Tibial artery (tissue), 4 donors: Measurements from ENCODE around the gene CAPN11.

Experiments
- DNase-seq, 2 donors: peaks; one replicate each; pipeline ENCODE4 v3.0.0-alpha.2; 2019
- H3K27ac ChIP-seq, 2 donors: fragments of 200-600 bp; sonication (generic) in 1 of 2; 1 replicate in 1 of 2; 2 replicates in 1 of 2; pipeline ENCODE4 v1.5.1; 2018 to 2019; ENCODE audit warnings: mild to moderate bottlenecking in 1 of 2
- H3K27me3 ChIP-seq, 2 donors: fragments of 200-600 bp; sonication (generic) in 1 of 2; one replicate each; pipeline versions ENCODE4 v1.5.1 to v1.6.0; 2016 to 2019
- H3K36me3 ChIP-seq, 3 donors: fragments of 200-600 bp; sonication (generic) in 2 of 3; one replicate each; pipeline ENCODE4 v1.5.1; 2016 to 2019; ENCODE audit warnings: mild to moderate bottlenecking in 2 of 3
- H3K4me1 ChIP-seq, 4 donors: fragments of 200-600 bp; sonication (generic) in 2 of 4; 1 replicate in 3 of 4; 2 replicates in 1 of 4; pipeline ENCODE4 v1.5.1; 2016 to 2019
- H3K4me3 ChIP-seq, 2 donors: fragments of 200-600 bp; sonication (generic) in 1 of 2; 1 replicate in 1 of 2; 2 replicates in 1 of 2; pipeline ENCODE4 v1.5.1; 2018 to 2019; ENCODE audit warnings: mild to moderate bottlenecking in 2 of 2
- H3K9me3 ChIP-seq, 3 donors: fragments of 200-600 bp; sonication (generic) in 1 of 3; one replicate each; pipeline ENCODE4 v1.5.1; 2016 to 2019
- CTCF ChIP-seq, 2 experiments: fragments of 200-600 bp in 1 of 2; fragments of 450-650 bp in 1 of 2; IDR thresholded peaks; one replicate each; pipeline ENCODE4 v1.5.1; 2017 to 2019; ENCODE audit warnings: antibody characterized with exemption in 2 of 2, mild to moderate bottlenecking in 1 of 2, moderate library complexity in 1 of 2
- intact Hi-C: fragments of 100-400 bp; cut with DNase I; formaldehyde crosslinking; loops from one replicate; pipeline ENCODE4 v1.15.0; 2023; ENCODE audit warnings: low total_unique reads

CAPN11 gene

DNA sequence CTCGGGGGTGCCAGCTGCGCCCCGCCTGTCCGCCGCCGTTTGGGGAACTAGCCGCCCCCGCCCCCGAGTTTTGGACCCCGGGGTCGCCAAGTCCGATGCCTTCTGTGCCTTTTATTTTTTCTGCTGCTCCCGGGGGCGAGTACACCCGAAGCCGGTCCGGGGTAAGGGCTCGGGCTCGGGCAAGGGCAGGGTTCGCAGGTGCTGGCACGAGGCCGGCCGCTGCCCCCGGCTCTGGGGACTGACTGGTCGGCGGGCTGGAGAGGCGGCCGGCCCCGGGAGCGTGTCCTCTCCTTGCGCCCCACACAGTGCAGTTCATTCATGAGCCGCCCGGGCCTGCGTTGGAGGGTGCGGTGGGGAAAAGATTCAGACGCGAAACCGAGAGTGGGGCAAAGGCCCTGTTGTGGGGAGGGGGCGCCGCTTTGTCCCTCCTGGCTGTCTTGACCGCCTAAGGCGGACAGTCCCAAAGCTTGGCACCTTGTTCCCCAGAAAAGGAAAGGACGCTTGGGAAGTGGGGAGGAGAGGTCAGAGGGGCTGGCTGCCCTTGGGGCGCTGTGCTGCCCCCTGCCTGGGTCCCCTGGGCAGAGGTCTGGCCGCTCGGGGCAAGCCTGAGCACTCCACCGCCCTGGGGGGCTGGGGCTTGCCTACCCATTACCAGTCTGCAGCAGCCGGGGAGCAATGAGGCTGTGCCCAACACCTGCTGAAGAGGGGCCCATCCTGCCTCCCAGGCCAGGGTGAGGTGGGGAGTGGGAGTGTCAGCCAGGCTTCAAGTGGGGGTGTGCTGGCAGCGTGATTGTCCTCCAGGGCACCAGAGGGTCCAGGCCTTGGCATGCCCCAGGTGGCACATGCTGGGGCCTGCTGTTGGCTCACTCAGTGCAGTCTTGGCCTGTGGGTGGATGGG lies 30.4 kb upstream of the CAPN11 start:
- intact Hi-C loops: no loop called here
- peak overlapping the region; percentile 97 to 99 for H3K4me3 ChIP-seq
- peak overlapping the region; percentile 83 to 92 for H3K27ac ChIP-seq
- H3K9me3 ChIP-seq: no peaks in the 10 kb centered on the region
- peaks cover 0 to 45% (median 25%) of the 10 kb centered on the region in 4 donors for H3K4me1 ChIP-seq
- no peaks in the 10 kb centered on the region for H3K36me3 ChIP-seq
- peak in 1 of 2 experiments; percentile 43 for TF ChIP-seq CTCF (IDR thresholded peaks at IDR 0.05)
- peak; percentile 28 to 79 for DNase-seq
- H3K27me3 ChIP-seq: no peaks in the 10 kb centered on the region

GRCh38 chr6:44129841-44130322 lies 28.7 kb upstream of the CAPN11 start:
- H3K4me3 ChIP-seq: no peak overlapping the region
- no peak overlapping the region for H3K27ac ChIP-seq
- peaks cover 0 to 40% (median 28%) of the 10 kb centered on the region in 4 donors for H3K4me1 ChIP-seq
- H3K27me3 ChIP-seq: no peaks in the 10 kb centered on the region
- TF ChIP-seq CTCF (IDR thresholded peaks at IDR 0.05): no peak
- no peak for DNase-seq
- H3K9me3 ChIP-seq: no peaks in the 10 kb centered on the region
- intact Hi-C loops: no loop called here
- peaks cover 0 to 5% (median 4%) of the 10 kb centered on the region in 3 donors for H3K36me3 ChIP-seq

DNA sequence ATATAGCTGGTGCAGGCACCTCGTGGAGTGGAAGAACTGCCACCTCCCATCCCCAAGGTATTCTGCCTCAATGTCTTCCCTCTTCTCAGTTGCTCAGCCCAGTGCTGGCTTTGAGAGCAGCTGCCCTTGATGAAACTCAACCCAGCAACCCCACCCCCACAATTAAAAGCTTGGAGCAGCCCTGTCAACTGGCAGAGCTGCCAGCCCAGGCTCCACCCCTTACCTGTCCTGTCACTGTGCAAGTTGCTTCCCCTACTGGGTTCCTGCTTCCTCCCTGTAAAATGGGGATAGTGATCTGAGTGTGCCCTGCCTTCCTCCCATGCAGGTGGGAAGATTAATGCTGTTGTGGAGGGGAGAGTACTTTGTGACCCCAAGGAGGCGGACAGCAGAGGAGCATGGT lies 26.7 kb upstream of the CAPN11 start:
- peaks cover 0 to 23% (median 17%) of the 10 kb centered on the region in 4 donors for H3K4me1 ChIP-seq
- no peak overlapping the region for H3K27ac ChIP-seq
- no peak overlapping the region for H3K4me3 ChIP-seq
- no peak for DNase-seq
- H3K9me3 ChIP-seq: no peaks in the 10 kb centered on the region
- no peak for TF ChIP-seq CTCF (IDR thresholded peaks at IDR 0.05)
- peaks cover 4 to 25% (median 23%) of the 10 kb centered on the region in 3 donors for H3K36me3 ChIP-seq
- H3K27me3 ChIP-seq: no peaks in the 10 kb centered on the region
- intact Hi-C loops: no loop called here

GRCh38 chr6:44132476-44132875 lies 26.1 kb upstream of the CAPN11 start:
- intact Hi-C loops: no loop called here
- peaks cover 0 to 23% (median 17%) of the 10 kb centered on the region in 4 donors for H3K4me1 ChIP-seq
- H3K27ac ChIP-seq: no peak overlapping the region
- peaks cover 10 to 31% (median 29%) of the 10 kb centered on the region in 3 donors for H3K36me3 ChIP-seq
- no peak for DNase-seq
- no peaks in the 10 kb centered on the region for H3K9me3 ChIP-seq
- no peaks in the 10 kb centered on the region for H3K27me3 ChIP-seq
- TF ChIP-seq CTCF (IDR thresholded peaks at IDR 0.05): no peak
- H3K4me3 ChIP-seq: no peak overlapping the region

- Histone ChIP-seq H3K4me1 (peaks cover 0 to 21% (median 16%) of the 10 kb centered on the region in 4 donors), H3K36me3 (peaks cover 11 to 38% (median 37%) of the 10 kb centered on the region in 3 donors), H3K27me3 (no peaks in the 10 kb centered on the region), H3K4me3 (peak overlapping the region in 1 of 2 donors; percentile 15), H3K27ac (peak overlapping the region in 1 of 2 donors; percentile 51), H3K9me3 (no peaks in the 10 kb centered on the region)
- peak in 1 of 2 donors; percentile 43 for DNase-seq
- intact Hi-C loops: no loop called here
- no peak for TF ChIP-seq CTCF (IDR thresholded peaks at IDR 0.05)
Observed at GRCh38 chr6:44133003-44133931, 25.4 kb upstream of the CAPN11 start.
